Transverse colon (tissue), 4 donors: Measurements from ENCODE around the gene CLIC5.

Experiments
- CTCF ChIP-seq, 5 experiments: fragments of 200-600 bp in 3 of 5; fragments of 450-650 bp in 2 of 5; sonication (generic) in 3 of 5; IDR thresholded peaks; 1 replicate in 2 of 5; 2 replicates in 3 of 5; pipeline ENCODE4 v1.5.1; 2016 to 2017; ENCODE audit warnings: antibody characterized with exemption in 5 of 5, inconsistent platforms in 3 of 5, mild to moderate bottlenecking in 2 of 5, moderate library complexity in 1 of 5
- EP300 ChIP-seq: sonication (generic); formaldehyde crosslinking; IDR thresholded peaks from one replicate; pipeline ENCODE4 v1.6.1; 2017; ENCODE audit warnings: antibody characterized with exemption, low read depth
- POLR2A ChIP-seq: fragments of 450-650 bp; IDR thresholded peaks from one replicate; pipeline ENCODE4 v1.6.1; 2016; ENCODE audit warnings: antibody characterized with exemption, mild to moderate bottlenecking, moderate library complexity
- POLR2AphosphoS5 ChIP-seq, 3 donors: sonication (generic); formaldehyde crosslinking; IDR thresholded peaks; one replicate each; pipeline ENCODE4 v1.6.1; 2016; ENCODE audit warnings: antibody characterized with exemption in 3 of 3

DNA sequence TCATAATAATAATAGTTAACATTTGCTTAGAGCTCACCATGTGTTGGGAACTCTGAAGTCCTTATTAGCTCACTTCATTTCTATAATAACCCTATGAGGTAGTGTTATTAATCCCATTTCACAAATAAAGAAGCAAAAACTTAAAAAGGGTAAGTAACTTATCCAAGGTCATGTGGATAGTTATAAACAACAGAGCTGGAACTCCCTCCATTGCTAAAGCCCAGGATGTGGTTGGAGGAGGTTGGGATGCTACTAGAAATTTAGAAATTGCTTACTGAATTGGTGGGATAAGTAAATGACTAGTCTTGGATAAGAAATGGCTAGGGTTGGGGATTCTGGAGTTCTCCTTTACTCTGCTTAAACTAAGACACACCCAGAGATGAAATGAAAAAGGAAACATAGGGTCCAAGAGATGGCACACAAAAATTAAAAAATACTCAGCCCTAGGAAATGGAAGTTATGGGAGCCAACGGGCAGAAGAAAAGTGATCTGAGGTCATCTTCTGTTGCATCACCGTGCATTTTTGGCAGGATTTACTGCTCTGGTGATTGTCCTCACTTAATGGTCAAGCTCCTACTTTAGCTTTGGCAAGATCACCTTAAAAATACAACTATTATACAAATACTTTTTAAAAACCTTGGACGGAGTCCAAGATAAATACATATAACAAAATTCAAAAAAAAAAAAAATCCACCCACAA, 7.7 kb upstream of the CLIC5 start:
- no peak for TF ChIP-seq POLR2A
- TF ChIP-seq CTCF (IDR thresholded peaks at IDR 0.05), result no peak
- no peak for TF ChIP-seq POLR2AphosphoS5 (IDR thresholded peaks at IDR 0.05)
- no peak for TF ChIP-seq EP300
